ENCODE measurements around the gene MPPED1. TPM values are rescaled to one million over a fixed set of nuclear protein-coding genes. Genes with fewer than 3 reads are reported as not detected.
A peak's percentile ranks its signal among the peaks of the same experiment; 100 is the strongest.

The MPPED1 gene
- total RNA-seq, 1 experiment from 2014 or later: not detected

DNA sequence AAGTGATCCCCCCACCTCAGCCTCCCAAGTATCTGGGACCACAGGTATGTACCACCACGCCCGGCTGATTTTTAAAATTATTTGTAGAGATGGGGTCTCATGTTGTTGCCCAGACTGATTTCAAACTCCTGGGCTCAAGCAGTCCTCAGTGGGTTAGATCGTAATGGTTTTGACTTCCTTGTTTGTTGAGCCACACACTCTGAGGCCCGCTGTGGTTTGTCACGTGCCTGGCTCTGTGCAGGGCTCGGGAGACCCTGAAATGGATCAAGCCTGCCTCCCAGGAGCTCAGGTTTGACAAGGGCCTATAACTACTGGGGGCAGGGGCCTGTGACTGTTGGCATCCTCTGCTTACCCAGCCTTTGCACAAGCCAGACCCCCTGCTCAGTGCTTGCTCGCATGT is 68.1 kb downstream of the MPPED1 start:
- ChIA-PET CTCF (no interaction called here), POLR2A (ENCODE audit: low non-redundant PET) (interaction anchor here (0.6 kb wide), 1 partner anchor 1309 kb away, joined by 4 read pairs; no protein-coding TSS in a partner anchor)
- TF ChIP-seq, protein P1, sequence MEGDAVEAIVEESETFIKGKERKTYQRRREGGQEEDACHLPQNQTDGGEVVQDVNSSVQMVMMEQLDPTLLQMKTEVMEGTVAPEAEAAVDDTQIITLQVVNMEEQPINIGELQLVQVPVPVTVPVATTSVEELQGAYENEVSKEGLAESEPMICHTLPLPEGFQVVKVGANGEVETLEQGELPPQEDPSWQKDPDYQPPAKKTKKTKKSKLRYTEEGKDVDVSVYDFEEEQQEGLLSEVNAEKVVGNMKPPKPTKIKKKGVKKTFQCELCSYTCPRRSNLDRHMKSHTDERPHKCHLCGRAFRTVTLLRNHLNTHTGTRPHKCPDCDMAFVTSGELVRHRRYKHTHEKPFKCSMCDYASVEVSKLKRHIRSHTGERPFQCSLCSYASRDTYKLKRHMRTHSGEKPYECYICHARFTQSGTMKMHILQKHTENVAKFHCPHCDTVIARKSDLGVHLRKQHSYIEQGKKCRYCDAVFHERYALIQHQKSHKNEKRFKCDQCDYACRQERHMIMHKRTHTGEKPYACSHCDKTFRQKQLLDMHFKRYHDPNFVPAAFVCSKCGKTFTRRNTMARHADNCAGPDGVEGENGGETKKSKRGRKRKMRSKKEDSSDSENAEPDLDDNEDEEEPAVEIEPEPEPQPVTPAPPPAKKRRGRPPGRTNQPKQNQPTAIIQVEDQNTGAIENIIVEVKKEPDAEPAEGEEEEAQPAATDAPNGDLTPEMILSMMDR (conservative IDR thresholded peaks at IDR 0.05; ENCODE audit: low read depth, low read length): no peak
- TF ChIP-seq EZH2 (IDR thresholded peaks at IDR 0.05; ENCODE audit: borderline replicate concordance, low read depth, low read length, poor library complexity, severe bottlenecking): no peak
- no peak for DNase-seq (ENCODE audit: low spot score)
- Histone ChIP-seq H3K36me3 (ENCODE audit: insufficient read depth, low read length, poor library complexity, severe bottlenecking) (no peaks in the 10 kb centered on the region), H3K4me3 (ENCODE audit: low read depth, low read length, poor library complexity, severe bottlenecking) (no peak overlapping the region), H3K27me3 (replicated peaks; ENCODE audit: insufficient read depth, low read depth, low read length, poor library complexity) (no peaks in the 10 kb centered on the region), H3K4me1 (ENCODE audit: insufficient read depth, low read length, poor library complexity, severe bottlenecking) (no peaks in the 10 kb centered on the region), H3K27ac (ENCODE audit: low read depth, low read length, poor library complexity, severe bottlenecking) (no peak overlapping the region), H3K9me3 (ENCODE audit: low read depth, low read length, poor library complexity, severe bottlenecking) (no peaks in the 10 kb centered on the region)
- intact Hi-C loops (cut with micrococcal nuclease; ENCODE audit: unreplicated experiment): no loop called here
- BruUV-seq (replicated peaks): no TSS peak

DNA sequence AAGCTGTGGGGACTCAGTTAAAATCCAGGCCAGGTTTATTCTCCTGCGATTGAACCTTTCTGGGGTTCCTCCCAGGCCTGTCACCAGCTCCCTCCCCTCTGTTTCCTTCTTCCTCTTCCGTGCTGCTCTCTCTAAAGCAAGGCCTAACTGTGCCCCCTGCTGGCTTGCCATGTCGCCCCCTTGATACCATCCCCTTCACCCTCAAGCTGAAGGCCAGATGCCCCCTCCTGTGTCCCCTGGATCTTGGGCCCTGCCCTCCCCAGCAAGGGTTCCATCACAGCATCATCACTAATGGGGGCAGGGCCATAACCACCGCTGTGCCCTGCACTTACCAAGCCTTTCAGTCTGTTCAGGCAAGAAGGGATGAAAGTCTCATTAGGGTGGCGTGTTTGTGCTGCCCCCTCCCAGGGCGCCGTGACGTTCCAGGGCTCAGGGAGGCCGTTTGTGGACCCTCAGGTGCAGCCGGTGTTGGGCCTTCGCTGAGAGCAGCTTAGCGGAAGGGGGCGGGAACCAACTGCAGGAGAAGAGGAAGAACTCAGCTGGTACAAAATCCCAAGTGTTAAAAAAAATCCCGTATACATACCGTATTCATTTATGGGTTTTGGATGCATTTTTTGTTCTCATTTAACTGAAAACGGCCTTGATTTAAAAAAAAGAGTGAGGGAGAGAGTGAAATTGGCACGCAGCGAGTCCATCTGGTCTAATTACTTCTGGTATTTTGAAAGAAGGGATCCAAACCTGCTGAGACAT is 69.9 kb downstream of the MPPED1 start:
- Histone ChIP-seq H3K27me3 (replicated peaks; ENCODE audit: insufficient read depth, low read depth, low read length, poor library complexity) (no peaks in the 10 kb centered on the region), H3K4me1 (ENCODE audit: insufficient read depth, low read length, poor library complexity, severe bottlenecking) (no peaks in the 10 kb centered on the region), H3K36me3 (ENCODE audit: insufficient read depth, low read length, poor library complexity, severe bottlenecking) (no peaks in the 10 kb centered on the region), H3K27ac (ENCODE audit: low read depth, low read length, poor library complexity, severe bottlenecking) (no peak overlapping the region), H3K4me3 (ENCODE audit: low read depth, low read length, poor library complexity, severe bottlenecking) (no peak overlapping the region), H3K9me3 (ENCODE audit: low read depth, low read length, poor library complexity, severe bottlenecking) (no peaks in the 10 kb centered on the region)
- no peak for TF ChIP-seq EZH2 (IDR thresholded peaks at IDR 0.05; ENCODE audit: borderline replicate concordance, low read depth, low read length, poor library complexity, severe bottlenecking)
- TF ChIP-seq, protein P1 (conservative IDR thresholded peaks at IDR 0.05; ENCODE audit: low read depth, low read length): peak; percentile 22; the same call in 1 of the 2 replicates
- intact Hi-C loops (cut with micrococcal nuclease; ENCODE audit: unreplicated experiment): no loop called here
- no peak for DNase-seq (ENCODE audit: low spot score)
- POLR2A ChIA-PET (ENCODE audit: low non-redundant PET): no interaction called here
- CTCF ChIA-PET: no interaction called here
- BruUV-seq (replicated peaks): no TSS peak

DNA sequence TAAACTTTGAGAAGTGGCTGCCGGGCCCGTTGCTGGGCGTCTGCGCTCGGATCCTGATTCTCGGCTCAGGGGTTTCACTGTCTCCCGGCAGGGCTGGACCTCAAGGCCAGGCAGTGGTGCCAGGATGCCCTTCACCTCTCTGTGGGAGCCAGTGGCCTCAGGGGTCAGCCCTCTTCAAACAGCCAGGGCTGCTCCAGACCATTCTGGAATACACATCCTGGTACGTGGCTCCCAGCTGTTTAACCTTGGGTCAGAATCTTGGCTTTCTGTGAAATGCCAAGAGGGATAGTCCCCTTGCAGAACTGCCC is 70.5 kb downstream of the MPPED1 start:
- H3K27me3 ChIP-seq (replicated peaks; ENCODE audit: insufficient read depth, low read depth, low read length, poor library complexity): no peaks in the 10 kb centered on the region
- H3K9me3 ChIP-seq (ENCODE audit: low read depth, low read length, poor library complexity, severe bottlenecking): no peaks in the 10 kb centered on the region
- intact Hi-C loops (cut with micrococcal nuclease; ENCODE audit: unreplicated experiment): no loop called here
- no peak for TF ChIP-seq EZH2 (IDR thresholded peaks at IDR 0.05; ENCODE audit: borderline replicate concordance, low read depth, low read length, poor library complexity, severe bottlenecking)
- TF ChIP-seq, protein P1 (conservative IDR thresholded peaks at IDR 0.05; ENCODE audit: low read depth, low read length): no peak
- no TSS peak for BruUV-seq (replicated peaks)
- no peak overlapping the region for H3K4me3 ChIP-seq (ENCODE audit: low read depth, low read length, poor library complexity, severe bottlenecking)
- CTCF ChIA-PET: no interaction called here
- H3K27ac ChIP-seq (ENCODE audit: low read depth, low read length, poor library complexity, severe bottlenecking): no peak overlapping the region
- POLR2A ChIA-PET (ENCODE audit: low non-redundant PET): no interaction called here
- H3K4me1 ChIP-seq (ENCODE audit: insufficient read depth, low read length, poor library complexity, severe bottlenecking): no peaks in the 10 kb centered on the region
- H3K36me3 ChIP-seq (ENCODE audit: insufficient read depth, low read length, poor library complexity, severe bottlenecking): no peaks in the 10 kb centered on the region
- no peak for DNase-seq (ENCODE audit: low spot score)

Data from A673 (cell line).